T-helper 9 cell (primary cell): ENCODE measurements around the gene SHROOM4.

Experiments
- DNase-seq: peaks from one replicate; pipeline ENCODE4 v3.0.0-alpha.2; 2020

The SHROOM4 gene

GRCh38 chrX:50780144-50780543 is 33.9 kb downstream of the SHROOM4 start:
- DNase-seq = no peak

DNA sequence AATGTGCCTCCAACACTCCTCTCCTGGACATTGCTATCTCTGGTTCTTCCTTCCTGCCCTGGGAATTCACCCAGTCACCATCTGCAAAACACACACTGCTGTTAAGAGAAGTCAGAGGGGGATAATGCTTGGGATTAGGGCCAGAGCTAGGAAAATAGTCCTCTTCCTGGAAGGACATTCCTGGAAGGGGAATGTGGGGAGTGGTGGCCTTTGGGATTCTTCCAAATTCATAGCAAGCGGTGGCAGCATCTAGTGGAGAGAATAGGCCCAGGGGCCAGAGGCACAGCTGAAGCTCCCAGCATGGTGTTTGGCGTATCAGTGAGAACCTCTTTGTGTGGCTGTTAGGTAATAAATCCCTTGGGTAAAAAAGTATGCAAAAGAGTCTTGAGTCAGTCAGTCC is 34.3 kb downstream of the SHROOM4 start:
- no peak for DNase-seq

- DNase-seq = no peak
These were observed 35.7 kb downstream of the SHROOM4 start for GRCh38 chrX:50778272-50778671.

DNA sequence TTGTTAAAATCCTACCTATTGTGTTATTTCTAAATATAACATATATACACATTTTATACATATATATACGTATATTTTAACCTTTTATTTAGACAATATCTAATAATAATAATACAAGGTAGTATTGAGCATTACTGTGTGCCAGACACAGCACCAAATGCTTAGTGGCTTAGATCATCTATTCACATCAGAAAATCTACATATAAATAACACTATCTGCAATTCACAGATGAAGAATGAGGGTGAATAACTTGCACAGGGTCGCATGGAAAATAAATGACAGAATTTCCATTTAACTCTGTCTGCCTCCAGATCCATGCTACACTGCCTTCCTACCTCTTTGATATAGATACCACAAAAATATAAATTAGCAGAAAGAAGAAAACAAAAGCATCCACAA is 37.7 kb downstream of the SHROOM4 start:
- no peak for DNase-seq

GRCh38 chrX:50771382-50771781 is 42.6 kb downstream of the SHROOM4 start:
- DNase-seq = no peak

- DNase-seq = no peak
These were observed 43.3 kb downstream of the SHROOM4 start for GRCh38 chrX:50770702-50771101.

GRCh38 chrX:50769389-50770063 is 44.5 kb downstream of the SHROOM4 start:
- DNase-seq = no peak

DNA sequence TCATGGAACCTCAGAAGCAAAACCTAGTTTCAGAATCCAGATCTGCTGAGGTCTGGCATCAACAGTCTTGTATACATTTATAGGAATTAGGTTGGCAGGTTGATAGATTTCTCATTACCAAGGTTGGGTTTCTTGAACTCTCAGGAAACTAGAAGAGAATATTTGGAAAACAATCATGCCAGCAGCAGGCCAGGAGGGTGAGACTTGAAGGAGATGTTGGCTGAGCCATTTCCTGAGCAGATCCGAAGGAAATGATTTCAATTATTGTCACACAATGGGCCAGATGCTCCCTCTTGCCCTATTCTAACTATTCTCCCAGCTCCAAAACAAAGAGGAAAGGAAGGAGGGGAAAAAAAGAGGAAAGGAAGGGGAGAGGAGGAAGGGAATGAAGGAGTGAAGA is 45.2 kb downstream of the SHROOM4 start:
- DNase-seq = no peak

DNA sequence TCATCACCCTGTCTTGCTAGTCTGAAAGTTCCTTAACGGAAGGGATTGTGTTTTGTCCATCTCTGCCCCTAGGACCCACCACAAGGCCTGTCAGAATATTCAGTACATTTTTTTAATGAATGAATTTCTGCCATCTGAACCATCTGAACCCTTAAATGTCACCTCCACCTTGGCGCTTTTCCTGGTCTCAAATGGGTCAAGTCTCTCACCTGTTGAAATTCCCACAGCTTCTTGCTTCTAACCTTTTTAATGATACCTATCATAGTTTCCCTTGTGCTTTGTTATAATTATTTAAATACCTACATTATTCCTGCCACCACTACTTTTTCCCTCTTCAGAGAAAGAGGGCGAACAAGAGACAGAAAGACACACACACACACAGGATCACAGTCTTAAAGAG is 48.0 kb downstream of the SHROOM4 start:
- DNase-seq = no peak

- DNase-seq = no peak
These were observed 51.4 kb downstream of the SHROOM4 start for GRCh38 chrX:50762578-50762977.

- DNase-seq = no peak
These were observed 57.7 kb downstream of the SHROOM4 start for GRCh38 chrX:50756276-50756675.

GRCh38 chrX:50751091-50751490 is 62.9 kb downstream of the SHROOM4 start:
- no peak for DNase-seq

- no peak for DNase-seq
These were observed 66.5 kb downstream of the SHROOM4 start for GRCh38 chrX:50747471-50747900.

DNA sequence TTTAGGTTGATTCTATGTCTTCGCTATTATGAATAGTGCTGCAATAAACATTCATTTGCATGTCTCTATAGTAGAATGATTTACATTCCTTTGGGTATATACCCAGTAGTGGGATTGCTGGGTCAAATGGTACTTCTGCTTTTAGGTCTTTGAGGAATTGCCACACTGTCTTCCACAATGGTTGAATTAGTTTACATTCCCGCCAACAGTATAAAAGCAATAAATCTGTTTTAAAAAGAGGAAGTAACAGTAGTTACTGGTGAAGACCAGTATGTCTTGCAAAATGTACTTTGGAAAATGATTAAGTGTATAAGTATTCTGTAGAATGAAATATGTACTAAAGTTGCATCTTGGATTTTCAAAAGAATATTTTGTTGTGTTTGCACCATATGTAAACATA is 77.3 kb downstream of the SHROOM4 start:
- no peak for DNase-seq

DNA sequence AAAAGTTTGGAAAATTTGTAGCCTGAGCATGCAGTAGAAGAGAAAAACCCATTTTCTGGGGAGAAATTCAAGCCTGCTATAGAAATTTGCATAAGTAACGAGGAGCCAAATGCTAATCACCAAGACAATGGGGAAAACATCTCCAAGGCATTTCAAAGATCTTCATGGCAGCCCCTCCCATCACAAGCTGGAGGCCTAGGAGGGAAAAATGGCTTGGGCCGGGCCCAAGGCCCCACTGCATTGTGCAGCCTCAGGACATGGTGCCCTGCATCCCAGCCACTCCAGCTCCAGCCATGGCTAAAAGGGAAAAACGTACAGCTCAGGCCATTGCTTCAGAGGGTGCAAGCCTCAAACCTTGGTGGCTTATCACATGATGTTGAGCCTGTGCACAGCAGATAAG is 87.7 kb downstream of the SHROOM4 start:
- DNase-seq = no peak

DNA sequence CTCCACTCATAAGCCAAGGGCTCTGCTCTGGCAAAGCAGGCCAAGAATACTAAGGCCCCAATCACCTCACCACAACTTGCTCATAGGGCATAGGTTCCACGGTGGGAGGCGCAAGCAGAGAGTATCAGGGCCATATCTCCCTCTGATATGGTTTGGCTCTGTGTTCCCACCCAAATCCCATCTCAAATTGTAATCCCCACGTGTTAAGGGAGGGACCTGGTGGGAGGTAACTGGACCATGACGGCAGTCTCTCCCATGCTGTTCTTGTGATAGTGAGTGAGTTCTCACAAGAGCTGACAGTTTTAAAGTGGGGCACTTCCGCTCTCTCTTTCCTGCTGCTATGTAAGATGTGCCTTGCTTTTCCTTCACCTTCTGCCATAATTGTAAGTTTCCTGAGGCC is 88.7 kb downstream of the SHROOM4 start:
- no peak for DNase-seq

- no peak for DNase-seq
These were observed 91.0 kb downstream of the SHROOM4 start for GRCh38 chrX:50723006-50723405.

GRCh38 chrX:50721764-50722521 is 92.1 kb downstream of the SHROOM4 start:
- DNase-seq = no peak

- DNase-seq = no peak
These were observed 94.4 kb downstream of the SHROOM4 start for GRCh38 chrX:50719614-50720013.

GRCh38 chrX:50718776-50719175 is 95.2 kb downstream of the SHROOM4 start:
- DNase-seq = no peak

DNA sequence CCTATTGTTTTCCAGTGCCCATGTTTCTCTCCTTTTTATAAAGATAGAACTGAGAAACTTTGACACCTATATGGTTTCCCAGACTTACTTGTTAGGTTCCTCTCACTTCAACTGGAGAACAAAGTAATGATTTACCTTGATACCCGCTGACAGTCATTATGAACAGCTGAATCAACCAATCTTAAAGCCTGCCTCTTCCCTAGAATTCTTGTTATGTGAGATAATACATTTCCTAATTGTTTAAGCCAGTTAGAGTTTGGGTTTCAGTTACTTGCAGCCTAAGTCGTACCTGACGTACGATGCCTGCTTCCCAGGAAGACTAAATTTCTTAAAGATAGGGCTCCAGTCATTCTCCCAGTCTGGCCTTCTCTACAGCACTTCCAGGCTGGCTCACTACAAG is 97.3 kb downstream of the SHROOM4 start:
- DNase-seq = no peak

DNA sequence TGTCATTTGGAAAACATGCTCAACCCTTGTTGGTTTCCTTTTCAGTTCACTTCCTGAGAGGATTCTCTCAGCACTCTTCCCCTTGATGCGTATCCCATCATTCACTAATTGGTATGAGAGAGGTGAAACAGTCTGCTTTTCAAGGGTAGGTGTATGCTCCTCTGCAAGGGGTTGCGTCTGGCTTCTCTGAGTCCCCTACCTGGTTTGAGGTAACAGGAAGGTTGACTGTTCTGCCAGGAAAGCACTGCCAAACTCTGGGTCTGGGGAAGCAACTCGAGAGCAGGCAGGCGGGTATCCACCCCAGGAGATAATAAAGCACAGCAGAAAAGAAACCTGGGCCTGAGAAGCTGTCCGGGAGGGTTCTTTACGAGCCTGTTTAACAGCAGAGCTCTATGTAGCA is 101.2 kb downstream of the SHROOM4 start:
- no peak for DNase-seq

DNA sequence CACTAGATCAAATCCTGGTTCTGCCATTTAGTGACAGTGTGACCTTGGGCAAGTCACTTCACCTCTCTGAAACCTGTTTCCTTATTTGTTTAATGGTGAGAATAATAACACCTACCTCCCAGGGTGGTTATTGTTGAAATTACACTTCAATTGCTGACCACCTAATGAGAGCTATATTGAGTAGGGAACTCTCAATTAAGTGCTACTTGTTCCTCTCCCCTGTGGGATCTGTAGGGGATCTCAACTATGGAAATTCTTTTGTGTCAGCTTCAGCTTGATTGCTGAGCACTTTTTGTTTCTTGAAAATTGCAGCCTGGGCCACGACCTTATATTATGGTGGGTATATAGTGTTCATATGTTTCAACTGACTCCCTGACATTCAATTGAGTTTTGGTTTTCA is 102.1 kb downstream of the SHROOM4 start:
- no peak for DNase-seq

DNA sequence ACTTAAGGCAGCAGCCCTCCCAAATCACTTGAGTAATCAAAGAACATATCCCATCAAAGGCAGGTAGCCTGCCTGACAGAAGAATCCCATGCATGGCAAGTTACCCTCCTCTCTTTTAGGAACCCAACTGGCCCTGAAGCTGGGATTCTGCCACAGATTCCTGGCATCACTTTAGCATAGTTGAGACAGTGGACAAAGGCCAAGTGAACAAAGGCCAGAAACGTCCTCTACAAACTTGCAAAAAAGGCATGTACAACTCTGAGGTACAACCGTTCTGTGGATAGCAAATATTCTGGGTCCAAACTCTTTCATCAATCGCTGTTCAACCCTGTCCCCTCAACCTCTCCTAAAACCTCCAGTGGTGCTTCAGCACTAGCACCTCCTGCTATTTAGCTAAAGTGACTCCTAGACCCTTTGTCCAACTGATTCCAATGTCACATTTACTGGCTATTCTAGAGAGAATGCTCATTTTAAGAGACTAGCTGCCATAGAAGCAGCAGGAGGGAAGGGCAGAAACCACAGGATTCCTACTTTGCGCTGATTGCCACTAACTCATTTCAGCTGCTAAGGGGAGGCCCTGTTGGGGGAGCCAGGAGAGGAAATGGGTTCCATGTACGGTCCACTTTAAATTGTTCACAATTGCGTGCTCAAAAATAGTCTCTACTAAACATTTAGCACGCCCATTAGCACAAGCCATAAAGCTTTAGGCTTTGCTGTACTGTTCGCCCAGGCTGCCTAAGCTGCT is 105.9 kb downstream of the SHROOM4 start:
- DNase-seq = no peak
